ENCODE results near the gene CEMIP. TPM values are rescaled to one million over a fixed set of nuclear protein-coding genes. Genes with fewer than 3 reads are reported as not detected.

CEMIP gene
- polyA plus RNA-seq, 1 donor (not counting 4 experiments of a cell fraction or from before 2014, with no cell fraction given), result 2.3 TPM

DNA sequence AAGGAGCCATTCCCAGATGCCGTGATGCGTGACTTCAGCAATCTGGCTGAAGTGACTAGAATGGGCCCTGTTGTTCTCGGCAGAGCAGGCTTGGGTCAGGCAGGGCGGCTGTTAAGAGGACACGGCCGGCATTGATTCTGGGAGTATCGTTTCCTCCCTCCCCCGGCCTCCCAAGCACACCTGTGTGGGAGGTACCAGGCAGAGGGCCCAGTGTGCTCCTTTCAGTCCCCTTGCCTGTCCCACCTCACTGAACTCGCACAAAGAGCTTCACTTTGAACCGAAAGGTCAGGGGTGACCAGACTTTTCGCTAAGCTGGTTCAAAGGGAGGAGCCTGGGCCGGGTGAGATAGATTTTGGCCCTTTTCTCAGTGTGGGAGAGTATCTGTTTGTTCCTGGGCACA, 92.7 kb downstream of the CEMIP start:
- no peak overlapping the region for H2AFZ ChIP-seq (ENCODE audit: control insufficient read depth, low read length)
- H3K27ac ChIP-seq (ENCODE audit: control insufficient read depth, insufficient read depth, low read length), result no peak overlapping the region
- dilution Hi-C loops (cut with MboI; ENCODE audit: extremely low pct_ligation_motif_present, low sequenced_read_pairs), result no loop called here
- no peak for DNase-seq (ENCODE audit: low read depth, low spot score)
- H3K36me3 ChIP-seq (ENCODE audit: control insufficient read depth in 2 of 2, extremely low read depth in 1 of 2, insufficient read depth in 2 of 2, low read length in 2 of 2), result no peaks in the 10 kb centered on the region
- no peaks in the 10 kb centered on the region for H3K79me2 ChIP-seq (ENCODE audit: control insufficient read depth, insufficient read depth, low read length)
- no peaks in the 10 kb centered on the region for H4K20me1 ChIP-seq (ENCODE audit: control insufficient read depth, extremely low read depth, insufficient read depth, low read length)
- H3K4me2 ChIP-seq (ENCODE audit: control insufficient read depth, extremely low read depth, insufficient read depth, low read depth, low read length), result no peak overlapping the region
- TF ChIP-seq EZH2 (IDR thresholded peaks at IDR 0.05; ENCODE audit: low read length), result no peak
- TF ChIP-seq, protein P1, sequence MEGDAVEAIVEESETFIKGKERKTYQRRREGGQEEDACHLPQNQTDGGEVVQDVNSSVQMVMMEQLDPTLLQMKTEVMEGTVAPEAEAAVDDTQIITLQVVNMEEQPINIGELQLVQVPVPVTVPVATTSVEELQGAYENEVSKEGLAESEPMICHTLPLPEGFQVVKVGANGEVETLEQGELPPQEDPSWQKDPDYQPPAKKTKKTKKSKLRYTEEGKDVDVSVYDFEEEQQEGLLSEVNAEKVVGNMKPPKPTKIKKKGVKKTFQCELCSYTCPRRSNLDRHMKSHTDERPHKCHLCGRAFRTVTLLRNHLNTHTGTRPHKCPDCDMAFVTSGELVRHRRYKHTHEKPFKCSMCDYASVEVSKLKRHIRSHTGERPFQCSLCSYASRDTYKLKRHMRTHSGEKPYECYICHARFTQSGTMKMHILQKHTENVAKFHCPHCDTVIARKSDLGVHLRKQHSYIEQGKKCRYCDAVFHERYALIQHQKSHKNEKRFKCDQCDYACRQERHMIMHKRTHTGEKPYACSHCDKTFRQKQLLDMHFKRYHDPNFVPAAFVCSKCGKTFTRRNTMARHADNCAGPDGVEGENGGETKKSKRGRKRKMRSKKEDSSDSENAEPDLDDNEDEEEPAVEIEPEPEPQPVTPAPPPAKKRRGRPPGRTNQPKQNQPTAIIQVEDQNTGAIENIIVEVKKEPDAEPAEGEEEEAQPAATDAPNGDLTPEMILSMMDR (optimal IDR thresholded peaks at IDR 0.05 in 1 of 3, IDR thresholded peaks at IDR 0.05 in 1 of 3, conservative IDR thresholded peaks at IDR 0.05 in 1 of 3; ENCODE audit: extremely low read depth in 1 of 3, insufficient read depth in 2 of 3, low read length in 3 of 3), result no peak
- no peak overlapping the region for H3K9ac ChIP-seq (ENCODE audit: control insufficient read depth, extremely low read depth, insufficient read depth, low read length)
- H3K9me3 ChIP-seq (ENCODE audit: control insufficient read depth, low read depth, low read length), result no peaks in the 10 kb centered on the region
- FAIRE-seq, result no peak
- no peak overlapping the region for H3K4me3 ChIP-seq (ENCODE audit: control insufficient read depth in 2 of 3, extremely low read depth in 1 of 3, insufficient read depth in 2 of 3, low read depth in 1 of 3, low read length in 3 of 3)
- no peaks in the 10 kb centered on the region for H3K27me3 ChIP-seq (ENCODE audit: control insufficient read depth, extremely low read depth, insufficient read depth, low read length)
- H3K9me1 ChIP-seq (ENCODE audit: control insufficient read depth, extremely low read depth, insufficient read depth, low read length), result no peaks in the 10 kb centered on the region
- H3K4me1 ChIP-seq (ENCODE audit: control insufficient read depth, extremely low read depth, insufficient read depth, low read length), result no peaks in the 10 kb centered on the region

DNA sequence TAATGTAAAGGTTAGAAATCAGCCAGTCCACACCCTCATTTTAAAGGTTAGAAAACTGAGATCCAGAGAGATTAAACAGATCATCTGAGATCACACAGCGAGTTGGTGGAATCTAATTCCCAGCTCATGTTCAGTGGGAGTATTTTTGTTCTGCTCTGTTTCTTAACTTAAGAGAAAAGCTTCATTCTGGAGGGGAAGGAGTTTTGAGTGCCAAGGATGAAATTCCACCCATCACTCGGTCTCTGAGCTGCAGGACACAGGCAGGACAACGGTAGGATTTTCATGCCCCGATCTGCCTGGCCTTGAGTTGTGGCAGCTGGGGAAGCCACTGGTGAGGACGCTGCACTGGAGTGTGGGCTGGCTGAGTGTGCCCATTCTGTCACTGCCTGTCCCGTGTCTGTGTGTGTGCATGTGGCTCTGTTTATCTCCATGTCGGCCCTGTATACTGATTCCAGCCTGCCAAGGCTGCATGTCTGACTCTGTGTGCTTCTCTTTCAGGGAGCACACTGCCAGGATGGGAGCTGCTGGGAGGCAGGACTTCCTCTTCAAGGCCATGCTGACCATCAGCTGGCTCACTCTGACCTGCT, 94.3 kb downstream of the CEMIP start:
- no peaks in the 10 kb centered on the region for H3K79me2 ChIP-seq (ENCODE audit: control insufficient read depth, insufficient read depth, low read length)
- no peak overlapping the region for H3K9ac ChIP-seq (ENCODE audit: control insufficient read depth, extremely low read depth, insufficient read depth, low read length)
- no peaks in the 10 kb centered on the region for H3K36me3 ChIP-seq (ENCODE audit: control insufficient read depth in 2 of 2, extremely low read depth in 1 of 2, insufficient read depth in 2 of 2, low read length in 2 of 2)
- H4K20me1 ChIP-seq (ENCODE audit: control insufficient read depth, extremely low read depth, insufficient read depth, low read length), result no peaks in the 10 kb centered on the region
- H3K27ac ChIP-seq (ENCODE audit: control insufficient read depth, insufficient read depth, low read length), result no peak overlapping the region
- DNase-seq (ENCODE audit: low read depth, low spot score) (no peak), FAIRE-seq (no peak)
- no peaks in the 10 kb centered on the region for H3K4me1 ChIP-seq (ENCODE audit: control insufficient read depth, extremely low read depth, insufficient read depth, low read length)
- TF ChIP-seq EZH2 (IDR thresholded peaks at IDR 0.05; ENCODE audit: low read length), result no peak
- TF ChIP-seq, protein P1 (optimal IDR thresholded peaks at IDR 0.05 in 1 of 3, IDR thresholded peaks at IDR 0.05 in 1 of 3, conservative IDR thresholded peaks at IDR 0.05 in 1 of 3; ENCODE audit: extremely low read depth in 1 of 3, insufficient read depth in 2 of 3, low read length in 3 of 3), result no peak
- no peak overlapping the region for H2AFZ ChIP-seq (ENCODE audit: control insufficient read depth, low read length)
- dilution Hi-C loops (cut with MboI; ENCODE audit: extremely low pct_ligation_motif_present, low sequenced_read_pairs), result no loop called here
- H3K27me3 ChIP-seq (ENCODE audit: control insufficient read depth, extremely low read depth, insufficient read depth, low read length), result no peaks in the 10 kb centered on the region
- no peaks in the 10 kb centered on the region for H3K9me3 ChIP-seq (ENCODE audit: control insufficient read depth, low read depth, low read length)
- H3K9me1 ChIP-seq (ENCODE audit: control insufficient read depth, extremely low read depth, insufficient read depth, low read length), result no peaks in the 10 kb centered on the region
- H3K4me2 ChIP-seq (ENCODE audit: control insufficient read depth, extremely low read depth, insufficient read depth, low read depth, low read length), result no peak overlapping the region
- no peak overlapping the region for H3K4me3 ChIP-seq (ENCODE audit: control insufficient read depth in 2 of 3, extremely low read depth in 1 of 3, insufficient read depth in 2 of 3, low read depth in 1 of 3, low read length in 3 of 3)

Measured in keratinocyte (primary cell).